Endothelial cell of umbilical vein (primary cell): ENCODE data around the gene JPH3.

Experiments
- CTCF ChIP-seq, 2 donors: IDR thresholded peaks; 1 replicate in 1 of 2; 2 replicates in 1 of 2; pipeline ENCODE4 v1.5.1; 2011; ENCODE audit warnings: low read length in 2 of 2, mild to moderate bottlenecking in 2 of 2, moderate library complexity in 2 of 2, control low read depth in 1 of 2, inconsistent platforms in 1 of 2, low read depth in 1 of 2; ENCODE audit not compliant: insufficient read depth in 1 of 2; ENCODE audit errors: extremely low read depth in 1 of 2
- JUN ChIP-seq: IDR thresholded peaks from 2 replicates; pipeline ENCODE4 v1.6.1; 2011; ENCODE audit warnings: borderline replicate concordance, low read depth; ENCODE audit not compliant: insufficient read length, insufficient read depth
- MAX ChIP-seq: IDR thresholded peaks from 2 replicates; pipeline ENCODE4 v1.6.1; 2011; ENCODE audit not compliant: insufficient read depth, insufficient read length
- POLR2A ChIP-seq: IDR thresholded peaks from 2 replicates; pipeline ENCODE4 v1.6.1; 2012; ENCODE audit warnings: low read depth, mild to moderate bottlenecking, control low read depth, low read length

DNA sequence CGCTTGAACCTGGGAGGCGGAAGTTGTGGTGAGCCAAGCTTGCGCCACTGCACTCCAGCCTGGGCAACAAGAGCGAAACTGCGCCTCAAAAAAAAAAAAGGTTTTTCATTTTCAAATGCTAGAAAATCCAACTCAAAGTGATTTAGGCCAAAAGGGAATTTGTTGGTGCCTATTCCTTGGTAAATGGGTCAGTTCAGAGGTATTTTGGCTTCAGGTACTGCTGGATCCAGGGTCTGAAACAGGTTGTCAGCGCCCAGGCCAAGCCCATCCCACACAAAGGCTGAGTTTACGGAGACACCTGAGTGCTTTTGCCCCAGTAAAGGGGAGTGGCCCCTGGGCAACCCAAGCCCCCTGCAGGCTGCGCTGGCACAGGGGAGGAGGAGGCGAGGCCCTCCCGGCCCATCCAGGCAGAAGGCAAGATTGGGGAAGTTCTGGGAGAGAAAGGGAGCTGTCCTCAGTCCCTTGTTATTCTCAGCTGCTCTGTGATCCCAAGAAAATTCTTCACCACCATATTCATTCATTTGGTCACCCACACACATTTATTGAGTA, 8.5 kb upstream of the JPH3 start:
- TF ChIP-seq CTCF (IDR thresholded peaks at IDR 0.05; ENCODE audit: extremely low read depth in 1 of 2, insufficient read depth in 1 of 2, low read depth in 1 of 2, low read length in 2 of 2) (no peak), POLR2A (no peak), MAX (no peak), JUN (no peak)
